HG03457 (cell line): ENCODE data around the gene KCNIP3.

ENCODE experiments used
- ATAC-seq: cut with Tn5 transposase; IDR thresholded peaks from one replicate; pipeline ENCODE4 v1.9.1; 2021; ENCODE audit warnings: moderate number of reproducible peaks; ENCODE audit not compliant: unreplicated experiment

KCNIP3 gene

DNA sequence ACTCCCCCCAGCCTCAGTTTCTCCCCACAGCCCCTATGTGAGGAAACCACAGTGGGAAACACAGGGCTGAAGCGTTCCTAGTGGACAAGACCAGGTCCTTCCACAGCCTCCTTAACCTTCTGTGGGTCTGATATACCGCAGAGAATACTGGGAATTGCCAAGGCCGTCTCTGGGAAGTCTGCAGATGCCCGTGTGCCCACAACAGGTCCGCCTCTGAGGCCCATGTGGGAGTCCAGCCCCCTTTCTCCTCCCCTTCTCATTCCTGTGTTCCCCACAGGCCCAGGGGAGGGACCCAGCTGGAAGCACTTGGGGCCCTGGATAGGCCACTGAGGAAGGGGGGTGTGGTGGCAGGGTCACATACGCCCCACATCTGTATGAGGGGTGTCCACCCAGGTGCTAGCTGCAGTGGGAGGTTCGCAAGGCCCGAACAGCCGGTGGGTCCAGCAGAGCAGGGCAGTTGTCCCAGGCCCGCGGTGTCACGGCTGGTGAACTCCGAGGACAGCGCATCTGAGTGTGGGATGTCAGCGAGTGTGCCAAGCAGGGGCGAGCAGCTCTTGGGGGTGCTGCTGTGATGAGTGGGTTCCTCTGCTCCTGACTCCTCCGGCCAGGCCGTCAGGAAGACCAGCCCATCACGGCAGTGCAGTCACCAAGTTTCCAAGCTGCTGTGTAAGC is 2.4 kb upstream of the KCNIP3 start:
- no peak for ATAC-seq

DNA sequence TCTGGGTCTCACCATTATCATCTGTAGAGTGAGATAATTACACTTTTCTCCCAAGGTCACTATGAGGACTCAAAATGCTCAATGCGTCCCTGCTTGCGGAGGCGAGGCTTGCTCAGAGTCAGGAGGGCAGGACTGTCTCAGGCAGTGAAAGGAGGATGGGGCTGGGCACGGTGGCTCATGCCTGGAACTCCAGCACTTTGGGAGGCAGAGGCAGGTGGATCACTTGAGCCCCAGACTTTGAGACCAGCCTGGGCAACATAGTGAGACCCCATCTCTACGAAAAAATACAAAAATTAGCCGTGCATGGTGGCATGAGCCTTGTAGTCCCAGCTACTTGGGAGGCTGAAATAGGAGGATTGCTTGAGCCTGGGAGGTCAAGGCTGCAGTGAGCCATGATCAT is 1.8 kb upstream of the KCNIP3 start:
- no peak for ATAC-seq

DNA sequence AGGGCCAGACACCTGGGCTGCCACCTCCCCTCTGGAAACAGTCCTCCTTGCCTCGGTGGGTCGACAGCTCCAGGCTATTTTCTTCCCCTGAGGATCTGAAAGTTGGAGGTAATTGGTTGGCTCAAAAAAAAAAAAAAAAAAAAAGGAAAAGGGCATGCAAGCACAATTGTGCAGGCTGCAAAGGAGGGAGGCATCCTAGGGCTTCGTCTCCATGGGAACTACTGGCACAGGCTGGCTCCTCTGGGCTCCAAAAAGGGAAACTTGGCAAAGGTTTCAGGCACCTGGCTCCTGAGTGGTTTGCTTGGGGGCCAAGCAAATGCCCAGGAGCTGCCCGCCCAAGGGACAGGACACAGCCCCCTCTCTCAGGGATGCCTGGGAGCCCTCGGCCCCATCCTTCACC is 1.1 kb upstream of the KCNIP3 start:
- ATAC-seq = no peak

DNA sequence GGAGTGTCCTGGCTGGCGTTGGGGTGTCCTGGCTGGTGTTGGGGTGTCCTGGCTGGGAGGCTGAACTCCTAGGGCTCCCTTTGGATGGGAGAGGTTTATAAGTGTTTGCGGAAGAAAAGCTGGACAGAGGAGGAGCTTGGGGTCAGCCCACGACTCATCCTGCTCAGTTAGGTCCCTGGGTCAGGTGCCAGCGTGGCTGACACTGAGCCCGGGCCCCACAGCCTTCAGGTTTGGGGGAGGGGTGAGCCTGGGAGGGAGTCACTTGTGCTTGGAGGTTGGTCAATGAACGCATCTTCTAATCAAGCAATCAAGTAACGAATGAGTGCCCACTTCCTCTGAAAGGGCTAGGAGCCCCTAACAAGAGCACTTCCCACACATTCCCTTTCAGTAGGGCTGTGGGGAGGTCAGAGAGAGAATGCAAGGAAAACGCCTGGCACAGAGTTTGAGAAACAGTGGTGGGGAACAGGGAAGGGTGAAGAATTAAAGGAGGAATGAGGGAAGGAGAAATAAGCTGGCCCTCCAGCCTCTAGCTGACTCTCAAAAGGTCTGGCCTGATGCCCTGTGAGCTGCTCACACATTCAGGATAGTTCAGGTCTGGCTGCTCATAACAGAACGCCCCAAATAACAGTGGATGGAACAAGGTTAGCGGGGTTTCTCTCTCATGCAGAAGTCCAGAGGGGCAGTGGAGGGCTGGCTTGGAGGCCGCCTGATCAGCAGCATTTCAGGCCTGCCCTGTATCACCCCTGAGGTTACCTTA is 670 bp downstream of the KCNIP3 start:
- ATAC-seq = no peak

DNA sequence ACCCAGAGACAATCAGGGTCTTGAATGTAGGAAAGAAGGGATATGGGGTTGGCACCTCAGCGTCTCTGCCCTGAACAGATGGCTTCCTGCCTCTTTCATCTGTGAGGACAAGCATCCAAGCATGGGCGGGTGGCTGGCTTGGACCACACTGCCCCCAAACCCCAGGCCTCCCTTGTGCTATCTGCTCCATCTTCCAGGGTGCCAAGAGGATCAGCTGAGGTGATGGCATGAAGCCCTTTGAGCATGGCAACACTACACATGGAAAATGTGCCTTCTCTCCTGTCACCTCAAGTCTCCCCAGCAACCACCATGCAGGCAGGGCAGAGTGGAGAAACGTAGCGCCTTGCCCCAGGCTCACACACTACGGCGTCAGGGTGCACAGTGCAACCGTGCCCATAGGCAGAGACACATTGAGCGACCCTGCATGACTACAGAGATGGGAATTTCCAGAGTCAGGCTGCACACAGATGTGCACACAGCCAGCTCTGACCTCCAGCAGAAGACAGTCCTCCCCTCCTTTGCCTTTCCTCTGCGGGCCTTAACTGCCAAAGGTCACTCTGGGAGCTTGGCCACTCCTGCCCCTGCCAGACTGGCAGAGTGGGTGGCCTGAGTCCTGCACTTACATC is 1.5 kb downstream of the KCNIP3 start:
- ATAC-seq = no peak

DNA sequence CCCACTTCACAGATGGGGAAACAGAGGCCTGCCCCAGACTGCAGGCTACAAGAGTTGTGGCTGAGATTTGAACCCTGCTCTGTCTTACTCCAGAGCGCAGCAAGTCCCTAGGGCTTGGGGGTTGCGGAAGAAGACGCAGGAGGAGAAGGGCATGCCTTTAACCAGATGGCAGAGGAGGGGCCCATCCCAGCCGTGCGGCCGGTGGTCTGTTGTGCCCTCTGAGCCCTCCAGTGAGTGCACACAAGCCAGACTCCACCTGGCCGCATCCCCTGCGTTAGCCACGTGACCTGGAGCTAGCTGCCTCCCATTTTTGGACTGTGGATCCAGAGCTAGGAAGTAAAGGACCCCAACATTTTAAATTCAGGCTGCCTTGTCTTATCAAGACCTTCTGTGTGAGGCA is 2.8 kb downstream of the KCNIP3 start:
- no peak for ATAC-seq

DNA sequence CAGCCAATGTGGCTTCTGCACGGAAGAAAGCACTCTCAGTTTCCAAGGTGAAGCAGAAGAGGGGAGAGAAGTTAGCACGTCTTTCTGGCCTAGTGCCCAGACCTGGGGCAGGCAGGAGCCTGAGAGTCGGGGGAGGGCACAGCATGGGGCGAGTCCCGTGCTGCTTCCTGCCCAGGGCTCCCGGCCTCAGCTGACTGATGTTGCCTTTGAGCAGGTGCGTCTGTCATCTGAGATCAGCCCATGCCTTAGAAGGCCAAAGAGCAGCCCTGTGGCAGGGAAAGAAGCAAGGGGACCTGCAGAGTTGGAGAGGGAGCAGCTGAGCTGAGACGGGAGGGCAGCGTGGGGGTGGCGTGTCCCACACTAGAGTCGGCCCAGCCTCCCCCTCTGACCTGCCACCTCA is 3.3 kb downstream of the KCNIP3 start:
- no peak for ATAC-seq

DNA sequence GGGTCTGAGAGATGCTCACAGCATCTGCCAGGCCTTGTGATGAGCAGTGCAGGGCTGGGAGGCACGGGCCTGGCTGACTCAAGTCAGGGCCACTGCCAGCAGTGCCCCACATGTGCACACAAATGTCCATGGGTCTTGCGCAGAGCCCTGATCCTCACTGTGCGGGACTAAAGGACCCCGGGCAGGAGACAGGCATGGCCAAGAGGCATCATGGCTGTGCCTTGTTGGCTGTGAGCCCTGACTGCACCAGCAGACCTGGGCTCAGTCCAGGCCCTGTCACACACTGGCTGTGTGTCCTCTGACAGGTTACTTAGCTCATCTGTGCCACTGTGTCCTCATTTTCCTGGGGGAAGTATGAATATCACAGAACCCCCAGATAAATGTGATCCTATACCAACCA is 4.0 kb downstream of the KCNIP3 start:
- no peak for ATAC-seq

DNA sequence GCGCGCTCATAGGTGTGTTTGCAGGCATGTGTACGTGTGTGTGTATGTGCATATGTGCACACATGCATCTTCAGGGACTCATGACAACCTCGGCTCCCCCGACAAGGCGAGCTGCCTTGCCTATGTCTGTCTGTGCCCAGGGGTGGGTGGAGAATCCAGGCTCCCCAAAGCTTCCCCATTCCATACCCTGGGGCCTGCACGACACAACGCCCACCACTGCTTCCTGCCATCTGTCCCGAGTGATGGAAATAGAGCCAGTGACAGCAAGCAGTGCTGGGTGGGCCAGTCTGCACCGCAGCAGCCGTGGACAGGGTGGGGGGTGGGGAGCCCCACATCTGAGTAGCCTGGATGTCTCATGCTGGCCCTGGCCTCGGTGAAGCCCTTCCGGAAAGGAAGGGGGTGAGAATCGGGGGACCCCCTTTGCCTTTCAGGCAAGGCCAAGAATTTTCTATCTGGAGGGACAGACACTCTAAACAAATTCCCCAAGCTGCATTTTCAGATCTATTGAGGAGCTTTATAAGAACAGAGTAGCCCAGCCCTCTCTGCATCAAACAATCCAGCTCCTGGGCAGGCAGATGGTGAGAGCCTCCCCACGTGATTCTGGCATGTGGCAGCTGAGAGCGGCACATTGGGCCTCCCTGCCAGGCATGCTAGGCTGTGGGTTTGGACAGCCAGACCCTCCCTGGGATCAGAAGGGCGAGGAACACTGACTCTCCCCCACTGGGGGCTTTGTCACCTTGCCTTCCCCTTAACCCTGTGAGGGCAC is 4.9 kb downstream of the KCNIP3 start:
- no peak for ATAC-seq

DNA sequence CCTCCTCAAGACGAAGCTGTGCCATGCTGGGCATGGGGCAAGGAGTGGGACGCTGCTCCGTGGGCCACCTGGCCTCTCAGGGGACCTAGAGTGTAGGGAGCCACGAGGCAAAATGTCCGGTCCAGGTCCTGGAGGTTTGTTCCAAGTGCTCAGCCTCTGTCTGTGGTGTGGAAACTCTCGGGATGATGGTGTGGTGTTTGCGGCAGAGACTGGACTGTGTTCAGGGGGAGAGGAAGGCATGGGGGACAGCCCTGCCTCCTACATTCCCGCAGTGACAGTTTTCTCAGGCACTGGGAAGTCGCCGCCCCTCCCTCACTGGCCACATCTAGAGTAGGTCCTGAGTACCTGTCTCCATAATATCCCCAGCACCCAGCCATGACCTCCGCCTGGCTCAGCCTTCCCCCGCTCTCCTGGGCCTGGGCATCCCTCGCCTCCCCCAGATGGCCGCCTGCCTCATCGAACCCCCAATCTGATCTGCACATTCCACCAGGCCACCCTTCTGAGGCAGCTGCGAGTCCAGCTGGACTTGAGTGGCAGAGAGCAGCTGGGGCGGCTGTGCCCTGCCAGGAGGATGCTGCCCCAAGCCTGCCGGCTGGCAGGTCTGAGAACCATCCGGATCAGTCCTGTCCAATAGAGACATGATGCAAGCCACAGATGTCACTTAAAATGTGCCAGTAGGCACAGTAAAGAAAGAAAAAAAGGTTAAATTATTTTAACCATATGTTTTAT is 6.2 kb downstream of the KCNIP3 start:
- no peak for ATAC-seq

DNA sequence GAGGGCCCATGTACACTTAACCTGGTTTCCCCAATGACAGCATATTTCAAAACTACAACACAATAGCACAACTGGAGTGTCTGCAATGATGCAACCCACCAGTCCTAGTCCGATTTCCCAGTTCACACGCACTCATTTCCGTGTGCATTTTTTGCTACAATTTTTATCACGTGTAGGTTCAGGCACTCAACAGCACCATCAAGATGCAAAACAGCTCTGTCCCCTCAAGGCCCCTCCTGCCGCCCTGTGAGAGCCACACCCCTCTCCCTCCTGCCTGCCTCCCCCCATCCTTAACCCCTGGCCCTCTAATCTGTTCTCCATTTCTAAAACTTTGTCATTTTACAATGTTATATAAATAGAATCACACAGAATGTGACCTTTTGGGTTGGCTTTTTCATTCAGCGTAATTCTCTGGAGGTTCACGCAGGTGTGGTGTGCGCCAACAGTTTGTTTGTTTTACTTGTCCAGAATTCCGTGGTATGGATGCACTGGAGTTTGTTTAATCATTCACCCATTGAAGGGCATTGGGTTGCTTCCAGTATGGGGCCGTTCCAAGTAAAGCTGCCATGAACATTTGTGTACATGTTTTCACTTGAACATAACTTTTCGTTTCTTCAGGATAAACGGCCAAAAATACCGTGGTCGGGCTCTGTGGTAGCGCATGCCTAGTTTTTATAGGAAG is 8.4 kb downstream of the KCNIP3 start:
- no peak for ATAC-seq

DNA sequence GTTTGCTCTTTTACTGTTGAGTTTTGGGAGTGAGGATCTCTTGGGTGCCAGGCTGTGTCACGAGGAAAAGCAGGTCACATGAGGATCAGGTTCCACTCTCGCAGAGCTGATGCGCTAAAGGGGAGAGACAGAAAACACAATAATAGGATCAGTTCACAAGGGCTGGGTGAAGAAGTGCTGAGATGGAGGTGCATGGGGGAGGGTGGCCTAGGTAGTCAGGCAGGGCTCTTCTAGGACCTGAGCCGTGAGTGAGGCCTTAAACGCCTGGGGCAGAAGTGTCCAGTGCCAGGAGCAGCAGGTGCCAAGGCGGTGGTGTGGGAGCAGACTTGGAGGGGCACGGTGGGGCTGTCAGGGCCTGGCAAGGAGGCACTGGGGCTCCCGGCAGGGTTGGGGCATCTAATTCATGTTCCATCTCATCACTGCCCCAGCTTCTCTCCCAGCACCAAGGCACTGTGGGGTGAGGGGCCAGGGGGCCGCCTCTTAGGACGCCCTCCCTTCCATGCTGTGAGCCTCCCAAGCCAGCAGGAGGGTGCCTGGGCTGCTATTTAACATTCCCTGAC is 9.3 kb downstream of the KCNIP3 start:
- no peak for ATAC-seq

DNA sequence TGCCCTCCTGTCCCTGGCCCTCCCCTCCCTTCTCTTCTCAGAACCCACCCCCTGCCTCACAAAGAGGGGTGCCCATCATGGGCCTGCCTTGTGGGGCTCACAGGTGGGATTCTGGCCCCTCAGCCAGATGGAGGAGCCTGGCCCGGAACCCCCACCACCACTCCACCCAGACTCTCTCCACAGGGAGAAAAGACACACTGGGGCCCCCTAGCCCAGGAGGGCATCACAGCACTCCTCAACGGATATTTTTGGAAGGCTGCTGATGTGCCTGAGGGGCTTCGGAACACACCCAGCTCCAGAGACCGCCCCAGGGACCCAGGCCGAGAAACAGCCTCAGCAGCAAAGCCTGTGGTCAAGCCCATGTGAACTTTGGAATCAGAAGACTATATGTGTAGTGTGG is 9.9 kb downstream of the KCNIP3 start:
- no peak for ATAC-seq

DNA sequence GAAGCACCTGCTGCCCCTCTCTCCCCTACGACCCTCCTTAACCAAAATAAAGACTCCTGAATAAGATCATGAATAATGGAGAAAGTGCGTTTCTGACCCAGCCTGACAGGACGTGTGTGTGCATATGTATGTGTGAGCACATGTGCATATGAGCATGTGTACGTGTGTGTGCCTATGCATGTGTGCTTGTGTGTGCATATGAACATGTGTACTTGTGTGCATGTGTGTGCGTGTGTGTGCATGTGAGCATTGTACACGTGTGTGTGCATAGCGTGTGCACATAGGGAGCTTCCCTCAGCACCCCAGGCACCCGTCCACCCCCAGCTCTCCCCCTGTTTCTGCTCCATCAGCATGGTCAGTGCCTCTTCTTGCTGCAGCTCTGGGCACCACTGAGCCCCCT is 10.7 kb downstream of the KCNIP3 start:
- ATAC-seq = no peak

DNA sequence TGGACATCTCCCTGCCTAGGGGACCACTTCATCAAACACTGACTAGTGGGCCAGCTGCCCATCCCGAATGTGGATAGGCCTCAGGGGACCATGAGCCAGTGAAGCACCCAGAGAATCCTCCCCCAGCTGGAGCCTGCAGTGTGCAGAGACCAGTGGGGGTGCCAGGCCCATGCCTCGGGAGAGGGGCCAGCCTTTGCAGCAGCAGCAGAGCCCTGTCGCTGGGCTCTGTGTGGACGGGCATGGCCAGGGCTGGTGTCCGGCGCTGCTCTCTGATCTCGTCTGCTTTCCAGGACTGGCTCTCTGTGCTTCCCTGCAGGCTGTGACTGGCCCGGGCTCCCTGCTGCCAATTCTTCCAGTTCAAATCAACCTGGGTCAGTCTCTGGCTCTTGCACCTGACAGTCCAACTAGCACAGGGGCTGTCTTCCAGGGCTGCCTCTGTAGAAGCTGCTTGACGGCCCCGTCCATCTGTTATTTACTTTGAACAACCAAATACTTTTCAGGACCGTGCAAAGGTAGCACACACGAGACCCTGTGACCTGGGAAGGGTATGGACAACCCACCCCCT is 11.4 kb downstream of the KCNIP3 start:
- ATAC-seq = no peak

DNA sequence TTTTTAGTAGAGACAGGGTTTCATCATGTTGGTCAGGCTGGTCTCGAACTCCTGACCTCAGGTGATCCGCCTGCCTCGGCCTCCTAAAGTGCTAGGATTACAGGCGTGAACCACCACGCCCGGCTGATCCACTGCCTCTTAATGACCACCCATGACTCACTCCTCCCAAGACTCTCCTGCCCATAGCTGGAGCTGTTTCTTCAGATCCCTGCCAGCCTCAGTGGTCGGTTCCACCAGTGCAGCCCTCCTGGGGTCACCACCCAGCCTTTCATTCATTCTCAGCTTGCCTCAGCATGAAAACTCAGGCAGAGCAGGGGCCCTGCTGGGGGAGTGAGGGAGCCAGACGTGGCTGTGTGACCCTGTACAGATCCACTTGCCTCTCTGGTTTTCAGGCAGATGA is 12.5 kb downstream of the KCNIP3 start:
- no peak for ATAC-seq

DNA sequence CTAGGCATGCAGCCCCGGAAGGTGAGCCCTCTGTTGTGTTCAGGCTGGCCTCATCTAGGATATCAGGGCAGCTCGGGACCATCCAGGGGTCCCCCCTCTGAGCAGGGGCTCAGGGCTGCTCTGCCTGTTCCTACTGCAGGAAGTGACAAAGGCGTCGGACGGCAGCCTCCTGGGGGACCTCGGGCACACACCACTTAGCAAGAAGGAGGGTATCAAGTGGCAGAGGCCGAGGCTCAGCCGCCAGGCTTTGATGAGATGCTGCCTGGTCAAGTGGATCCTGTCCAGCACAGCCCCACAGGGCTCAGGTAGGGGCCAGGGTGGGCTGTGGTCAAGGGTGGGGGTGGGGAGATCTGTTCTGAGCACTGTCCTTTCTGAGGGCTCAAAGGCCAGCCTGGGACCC is 13.1 kb downstream of the KCNIP3 start:
- no peak for ATAC-seq

DNA sequence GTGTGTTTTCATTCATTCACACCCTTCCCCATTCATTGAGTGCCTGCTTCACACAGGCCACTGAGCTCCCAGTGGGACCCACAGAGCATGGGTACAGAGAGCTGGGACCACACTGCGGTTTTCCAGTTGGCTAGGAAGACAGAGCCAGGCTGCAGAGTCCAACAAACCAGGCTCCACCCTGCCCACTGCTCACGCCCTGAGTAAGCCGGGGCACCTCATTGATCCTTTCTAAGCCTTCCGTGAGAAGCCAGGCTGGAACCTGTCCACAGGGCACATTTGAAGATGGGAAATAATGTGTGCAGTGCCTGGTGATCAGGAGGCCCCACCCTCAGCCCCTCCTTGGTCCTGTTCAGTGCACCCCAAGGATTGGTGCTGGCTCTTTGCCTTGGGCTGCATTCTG is 13.5 kb downstream of the KCNIP3 start:
- ATAC-seq = no peak

DNA sequence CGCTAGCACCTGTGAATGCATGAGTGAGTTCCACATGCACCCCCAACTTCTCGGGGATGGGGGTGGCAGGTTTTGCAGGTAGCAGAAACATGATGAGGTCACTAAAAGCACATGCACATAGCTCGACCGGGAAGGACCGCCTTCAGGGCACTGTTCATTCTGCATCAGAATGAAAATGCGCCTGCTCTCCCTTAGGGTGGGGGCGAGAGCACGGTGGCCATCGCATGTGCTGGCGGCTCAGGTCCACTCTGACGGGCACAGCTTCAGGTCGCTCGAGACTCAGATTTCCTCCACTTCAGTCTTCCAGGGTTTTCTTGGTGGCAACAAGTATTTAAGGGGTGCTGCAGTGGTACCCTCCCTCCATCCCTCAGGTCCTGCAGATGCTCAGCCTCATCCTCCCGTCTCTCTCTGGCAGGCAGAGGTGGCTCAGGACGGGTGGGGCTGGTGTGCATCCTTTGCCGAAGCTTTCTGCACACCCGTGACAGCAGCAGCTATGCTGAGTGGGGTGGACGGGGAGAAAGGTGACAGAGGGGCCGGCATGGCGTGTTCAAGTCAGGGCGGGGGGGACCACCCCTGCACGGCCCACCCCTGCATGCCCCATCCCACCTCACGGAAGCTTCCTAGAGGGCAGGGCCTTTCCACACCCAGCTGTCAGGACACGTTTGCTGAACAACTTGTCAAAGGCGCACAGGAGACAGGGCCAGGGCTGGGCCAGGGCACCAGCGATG is 14.8 kb downstream of the KCNIP3 start:
- ATAC-seq = no peak
